ENCODE results near the gene WDR86.

Gene WDR86

GRCh38 chr7:151381348-151382078 is 28.3 kb downstream of the WDR86 start:
- in situ Hi-C loops (cut with HindIII; ENCODE audit: low sequenced_read_pairs) = no loop called here
- peak overlapping the region; percentile 9 for H3K4me3 ChIP-seq (ENCODE audit: low read depth, low read length)
- no peak for TF ChIP-seq CTCF (IDR thresholded peaks at IDR 0.05; ENCODE audit: low read depth, low read length, missing control alignments)
- no peak for DNase-seq (ENCODE audit: low read depth)

GRCh38 chr7:151381098-151381347 is 28.8 kb downstream of the WDR86 start:
- no peak overlapping the region for H3K4me3 ChIP-seq (ENCODE audit: low read depth, low read length)
- DNase-seq (ENCODE audit: low read depth) = no peak
- TF ChIP-seq CTCF (IDR thresholded peaks at IDR 0.05; ENCODE audit: low read depth, low read length, missing control alignments) = no peak
- in situ Hi-C loops (cut with HindIII; ENCODE audit: low sequenced_read_pairs) = no loop called here

- H3K4me3 ChIP-seq (ENCODE audit: low read depth, low read length) = no peak overlapping the region
- no peak for TF ChIP-seq CTCF (IDR thresholded peaks at IDR 0.05; ENCODE audit: low read depth, low read length, missing control alignments)
- in situ Hi-C loops (cut with HindIII; ENCODE audit: low sequenced_read_pairs) = no loop called here
- DNase-seq (ENCODE audit: low read depth) = no peak
These were observed 29.4 kb downstream of the WDR86 start for GRCh38 chr7:151380199-151381097.

- no peak overlapping the region for H3K4me3 ChIP-seq (ENCODE audit: low read depth, low read length)
- in situ Hi-C loops (cut with HindIII; ENCODE audit: low sequenced_read_pairs) = no loop called here
- no peak for DNase-seq (ENCODE audit: low read depth)
- no peak for TF ChIP-seq CTCF (IDR thresholded peaks at IDR 0.05; ENCODE audit: low read depth, low read length, missing control alignments)
These were observed 30.2 kb downstream of the WDR86 start for GRCh38 chr7:151379534-151380198.

GRCh38 chr7:151379193-151379520 is 30.7 kb downstream of the WDR86 start:
- no peak for DNase-seq (ENCODE audit: low read depth)
- TF ChIP-seq CTCF (IDR thresholded peaks at IDR 0.05; ENCODE audit: low read depth, low read length, missing control alignments) = no peak
- in situ Hi-C loops (cut with HindIII; ENCODE audit: low sequenced_read_pairs) = no loop called here
- H3K4me3 ChIP-seq (ENCODE audit: low read depth, low read length) = no peak overlapping the region

- DNase-seq (ENCODE audit: low read depth) = no peak
- in situ Hi-C loops (cut with HindIII; ENCODE audit: low sequenced_read_pairs) = no loop called here
- no peak overlapping the region for H3K4me3 ChIP-seq (ENCODE audit: low read depth, low read length)
- no peak for TF ChIP-seq CTCF (IDR thresholded peaks at IDR 0.05; ENCODE audit: low read depth, low read length, missing control alignments)
These were observed 31.2 kb downstream of the WDR86 start for GRCh38 chr7:151378496-151379192.

All from astrocyte of the cerebellum (primary cell).